PC-3 (cell line): ENCODE data around the gene FBXO10. TPM values are rescaled to one million over a fixed set of nuclear protein-coding genes. Genes with fewer than 3 reads are reported as not detected.

Experiments
- ATAC-seq: fragments of 200-7000 bp; cut with Tn5 transposase; 2 replicates; pipeline ENCODE4 v1.9.1; 2020; ENCODE audit warnings: mild to moderate bottlenecking, moderate library complexity
- BruUV-seq: library from RNA; stranded (reverse); fragments of 400-500 nt; replicated peaks from 2 replicates; lab custom pipeline; 2021; lab: Mats Ljungman, UMichigan
- CTCF ChIA-PET: fragments of 300-600 bp; sonication (Branson Sonifier 250); formaldehyde crosslinking; loops from one replicate; lab custom pipeline; 2022; ENCODE audit warnings: antibody characterized with exemption; lab: Charles Lee
- POLR2A ChIA-PET: fragments of 300-600 bp; sonication (Branson Sonifier 250); formaldehyde crosslinking; loops from one replicate; lab custom pipeline; 2022; ENCODE audit warnings: antibody characterized with exemption; ENCODE audit not compliant: unreplicated experiment; lab: Charles Lee
- DNase-seq: peaks from one replicate; pipeline ENCODE4 v3.0.0-alpha.2; 2015
- H2AFZ ChIP-seq: fragments of 300-600 bp; sonication (generic); 2 replicates; pipeline ENCODE4 v1.6.0; 2016; ENCODE audit warnings: antibody characterized with exemption, low read length
- H3F3A ChIP-seq: fragments of 300-600 bp; sonication (generic); one replicate; pipeline ENCODE4 v1.6.0; 2017; ENCODE audit warnings: antibody characterized with exemption, low read length, control low read depth, mild to moderate bottlenecking; ENCODE audit not compliant: unreplicated experiment
- H3K27ac ChIP-seq: fragments of 300-600 bp; sonication (generic); 2 replicates; pipeline ENCODE4 v1.5.1; 2016; ENCODE audit warnings: mild to moderate bottlenecking, low read length
- H3K27me3 ChIP-seq: fragments of 300-600 bp; sonication (generic); 2 replicates; pipeline ENCODE4 v1.6.1; 2016; ENCODE audit warnings: low read length, mixed read lengths
- H3K36me3 ChIP-seq: fragments of 300-600 bp; sonication (generic); 2 replicates; pipeline ENCODE4 v1.6.1; 2016; ENCODE audit warnings: low read depth, mixed run types, low read length, mixed read lengths
- H3K4me1 ChIP-seq: fragments of 300-600 bp; sonication (generic); 2 replicates; pipeline ENCODE4 v1.5.1; 2016; ENCODE audit warnings: low read length; ENCODE audit not compliant: insufficient read depth
- H3K4me2 ChIP-seq: fragments of 300-600 bp; sonication (generic); 2 replicates; pipeline ENCODE4 v1.6.0; 2016; ENCODE audit warnings: low read length
- H3K4me3 ChIP-seq: fragments of 300-600 bp; sonication (generic); 2 replicates; pipeline ENCODE4 v1.5.1; 2016; ENCODE audit warnings: mild to moderate bottlenecking, low read length, mixed read lengths
- H3K79me2 ChIP-seq: fragments of 300-600 bp; sonication (generic); 2 replicates; pipeline ENCODE4 v1.6.1; 2017; ENCODE audit warnings: low read length, mixed read lengths
- H3K9ac ChIP-seq: fragments of 300-600 bp; sonication (generic); 2 replicates; pipeline ENCODE4 v1.6.0; 2016; ENCODE audit warnings: mild to moderate bottlenecking, low read length
- H3K9me2 ChIP-seq: fragments of 300-600 bp; sonication (generic); replicated peaks from 2 replicates; pipeline ENCODE4 v1.6.1; 2016; ENCODE audit warnings: mixed run types, low read length, mixed read lengths
- H3K9me3 ChIP-seq: fragments of 300-600 bp; sonication (generic); 2 replicates; pipeline ENCODE4 v1.6.1; 2016; ENCODE audit warnings: low read length, mixed read lengths
- H4K20me1 ChIP-seq: fragments of 300-600 bp; sonication (generic); 2 replicates; pipeline ENCODE4 v1.6.1; 2016; ENCODE audit warnings: low read length, mixed read lengths
- CTCF ChIP-seq: fragments of 300-600 bp; sonication (generic); conservative IDR thresholded peaks from 2 replicates; pipeline ENCODE4 v1.5.1; 2017; ENCODE audit warnings: antibody characterized with exemption, low read depth, mild to moderate bottlenecking, low read length
- EZH2 ChIP-seq: fragments of 300-600 bp; sonication (generic); IDR thresholded peaks from one replicate; pipeline ENCODE4 v1.6.1; 2017; ENCODE audit warnings: antibody characterized with exemption, mild to moderate bottlenecking, low read length; ENCODE audit not compliant: unreplicated experiment
- EZH2phosphoT487 ChIP-seq: fragments of 300-600 bp; sonication (generic); IDR thresholded peaks from 2 replicates; pipeline ENCODE4 v1.6.1; 2018; ENCODE audit warnings: mild to moderate bottlenecking, antibody characterized with exemption, low read length, borderline replicate concordance
- intact Hi-C: fragments of 100-400 bp; cut with micrococcal nuclease; formaldehyde crosslinking; loops from 2 replicates; pipeline ENCODE4 v1.9.0; 2023
- total RNA-seq: library from RNA; depleted of rRNA; stranded (reverse); fragments of >200 nt; gene quantifications from 2 replicates; pipeline ENCODE4 v1.2.3, GENCODE V29; 2014

Gene FBXO10
- total RNA-seq, 1 experiment from 2014 or later, result 2.6 TPM

- Histone ChIP-seq H3K4me1 (peaks cover 13% of the 10 kb centered on the region), H3K27me3 (no peaks in the 10 kb centered on the region), H3F3A (no peaks in the 10 kb centered on the region), H3K9ac (peak within 1 kb of the TSS; percentile 93), H3K4me3 (peak within 1 kb of the TSS; percentile 97), H4K20me1 (peaks cover 10% of the 10 kb centered on the region; the same call in 1 of the 2 replicates), H3K27ac (peak within 1 kb of the TSS; percentile 87), H3K9me3 (no peaks in the 10 kb centered on the region), H3K9me2 (no peaks in the 10 kb centered on the region), H3K36me3 (no peaks in the 10 kb centered on the region), H2AFZ (peak within 1 kb of the TSS; percentile 90), H3K79me2 (peaks cover 45% of the 10 kb centered on the region), H3K4me2 (peak within 1 kb of the TSS; percentile 99)
- DNase-seq (peak; percentile 98), ATAC-seq (peak; percentile 82)
- intact Hi-C loops, result no loop called here
- ChIA-PET CTCF (interaction anchor here (0.8 kb wide), 1 partner anchor 345 kb away, joined by 3 read pairs; the partner anchor contains the start of gene ZCCHC7), POLR2A (no interaction called here)
- no TSS peak for BruUV-seq
- no peak for TF ChIP-seq CTCF
- TF ChIP-seq EZH2phosphoT487, result no peak
- no peak for TF ChIP-seq EZH2
Measured at GRCh38 chr9:37465249-37466036, 110.7 kb downstream of the FBXO10 start, which contains the start of gene ZBTB5. ZBTB5 (minus strand) TSS chr9:37465450; CDS start chr9:37442551, 22,899 bp downstream.

- BruUV-seq, result TSS peak; percentile 47
- H3K9me2 ChIP-seq, result no peaks in the 10 kb centered on the region
- ATAC-seq (peak; percentile 45), DNase-seq (peak; percentile 42)
- peak overlapping the region; percentile 87 for H2AFZ ChIP-seq
- H3K27me3 ChIP-seq, result no peaks in the 10 kb centered on the region
- peak overlapping the region; percentile 87 for H3K27ac ChIP-seq
- peak overlapping the region; percentile 97 for H3K4me3 ChIP-seq
- intact Hi-C loops, result no loop called here
- peak overlapping the region; percentile 99 for H3K4me2 ChIP-seq
- TF ChIP-seq CTCF (no peak), EZH2 (no peak)
- peaks cover 10% of the 10 kb centered on the region; the same call in 1 of the 2 replicates for H4K20me1 ChIP-seq
- peak overlapping the region; percentile 93 for H3K9ac ChIP-seq
- H3K79me2 ChIP-seq, result peaks cover 52% of the 10 kb centered on the region
- H3K36me3 ChIP-seq, result no peaks in the 10 kb centered on the region
- POLR2A ChIA-PET, result no interaction called here
- no peaks in the 10 kb centered on the region for H3F3A ChIP-seq
- no peaks in the 10 kb centered on the region for H3K9me3 ChIP-seq
- peaks cover 13% of the 10 kb centered on the region for H3K4me1 ChIP-seq
- CTCF ChIA-PET, result interaction anchor here (0.8 kb wide), 1 partner anchor 344 kb away, joined by 3 read pairs; the partner anchor contains the start of gene ZCCHC7
Measured at GRCh38 chr9:37464426-37465248, 111.5 kb downstream of the FBXO10 start.
